ENCODE data around the gene LPP.

Gene LPP

GRCh38 chr3:188659449-188660090, 505.6 kb downstream of the LPP start:
- in situ Hi-C loops (cut with HindIII; ENCODE audit: low pct_ligation_motif_present, low pct_unique_long_range_greater_than_20kb, low sequenced_read_pairs): no loop called here

GRCh38 chr3:188660415-188660814, 506.5 kb downstream of the LPP start:
- no peak for DNase-seq
- in situ Hi-C loops (cut with HindIII; ENCODE audit: low pct_ligation_motif_present, low pct_unique_long_range_greater_than_20kb, low sequenced_read_pairs): no loop called here

More at GRCh38 chr3:188659449-188660090, 505.6 kb downstream of the LPP start:
- no peak for DNase-seq

- no peak for DNase-seq
- in situ Hi-C loops (cut with HindIII; ENCODE audit: low pct_ligation_motif_present, low pct_unique_long_range_greater_than_20kb, low sequenced_read_pairs): no loop called here
These were observed 507.8 kb downstream of the LPP start for GRCh38 chr3:188661806-188662205.

- no peak for DNase-seq
- in situ Hi-C loops (cut with HindIII; ENCODE audit: low pct_ligation_motif_present, low pct_unique_long_range_greater_than_20kb, low sequenced_read_pairs): no loop called here
These were observed 508.3 kb downstream of the LPP start for GRCh38 chr3:188662214-188662613.

GRCh38 chr3:188662795-188663194, 508.8 kb downstream of the LPP start:
- in situ Hi-C loops (cut with HindIII; ENCODE audit: low pct_ligation_motif_present, low pct_unique_long_range_greater_than_20kb, low sequenced_read_pairs): no loop called here
- no peak for DNase-seq

GRCh38 chr3:188663839-188664238, 509.9 kb downstream of the LPP start:
- no peak for DNase-seq
- in situ Hi-C loops (cut with HindIII; ENCODE audit: low pct_ligation_motif_present, low pct_unique_long_range_greater_than_20kb, low sequenced_read_pairs): no loop called here

GRCh38 chr3:188664795-188665194, 510.8 kb downstream of the LPP start:
- peak; percentile 33 for DNase-seq
- in situ Hi-C loops (cut with HindIII; ENCODE audit: low pct_ligation_motif_present, low pct_unique_long_range_greater_than_20kb, low sequenced_read_pairs): no loop called here

- in situ Hi-C loops (cut with HindIII; ENCODE audit: low pct_ligation_motif_present, low pct_unique_long_range_greater_than_20kb, low sequenced_read_pairs): no loop called here
- DNase-seq: no peak
These were observed 514.0 kb downstream of the LPP start for GRCh38 chr3:188667926-188668325.

GRCh38 chr3:188670446-188670845, 516.5 kb downstream of the LPP start:
- no peak for DNase-seq

GRCh38 chr3:188671971-188672370, 518.0 kb downstream of the LPP start:
- no peak for DNase-seq
- in situ Hi-C loops (cut with HindIII; ENCODE audit: low pct_ligation_motif_present, low pct_unique_long_range_greater_than_20kb, low sequenced_read_pairs): no loop called here

More at GRCh38 chr3:188670446-188670845, 516.5 kb downstream of the LPP start:
- in situ Hi-C loops (cut with HindIII; ENCODE audit: low pct_ligation_motif_present, low pct_unique_long_range_greater_than_20kb, low sequenced_read_pairs): no loop called here

- in situ Hi-C loops (cut with HindIII; ENCODE audit: low pct_ligation_motif_present, low pct_unique_long_range_greater_than_20kb, low sequenced_read_pairs): no loop called here
- no peak for DNase-seq
These were observed 518.9 kb downstream of the LPP start for GRCh38 chr3:188672840-188673239.

- in situ Hi-C loops (cut with HindIII; ENCODE audit: low pct_ligation_motif_present, low pct_unique_long_range_greater_than_20kb, low sequenced_read_pairs): no loop called here
- no peak for DNase-seq
These were observed 519.8 kb downstream of the LPP start for GRCh38 chr3:188673646-188674186.

- in situ Hi-C loops (cut with HindIII; ENCODE audit: low pct_ligation_motif_present, low pct_unique_long_range_greater_than_20kb, low sequenced_read_pairs): no loop called here
- DNase-seq: no peak
These were observed 520.6 kb downstream of the LPP start for GRCh38 chr3:188674595-188674994.

- DNase-seq: no peak
- in situ Hi-C loops (cut with HindIII; ENCODE audit: low pct_ligation_motif_present, low pct_unique_long_range_greater_than_20kb, low sequenced_read_pairs): no loop called here
These were observed 523.4 kb downstream of the LPP start for GRCh38 chr3:188677344-188677743.

GRCh38 chr3:188680189-188680588, 526.2 kb downstream of the LPP start:
- in situ Hi-C loops (cut with HindIII; ENCODE audit: low pct_ligation_motif_present, low pct_unique_long_range_greater_than_20kb, low sequenced_read_pairs): no loop called here
- no peak for DNase-seq

- in situ Hi-C loops (cut with HindIII; ENCODE audit: low pct_ligation_motif_present, low pct_unique_long_range_greater_than_20kb, low sequenced_read_pairs): no loop called here
- no peak for DNase-seq
These were observed 526.6 kb downstream of the LPP start for GRCh38 chr3:188680605-188681004.

GRCh38 chr3:188682316-188682715, 528.4 kb downstream of the LPP start:
- in situ Hi-C loops (cut with HindIII; ENCODE audit: low pct_ligation_motif_present, low pct_unique_long_range_greater_than_20kb, low sequenced_read_pairs): no loop called here
- no peak for DNase-seq

- in situ Hi-C loops (cut with HindIII; ENCODE audit: low pct_ligation_motif_present, low pct_unique_long_range_greater_than_20kb, low sequenced_read_pairs): no loop called here
- DNase-seq: peak; percentile 22
These were observed 529.1 kb downstream of the LPP start for GRCh38 chr3:188683032-188683521.

GRCh38 chr3:188684276-188684675, 530.3 kb downstream of the LPP start:
- no peak for DNase-seq
- in situ Hi-C loops (cut with HindIII; ENCODE audit: low pct_ligation_motif_present, low pct_unique_long_range_greater_than_20kb, low sequenced_read_pairs): no loop called here

- no peak for DNase-seq
- in situ Hi-C loops (cut with HindIII; ENCODE audit: low pct_ligation_motif_present, low pct_unique_long_range_greater_than_20kb, low sequenced_read_pairs): no loop called here
These were observed 531.8 kb downstream of the LPP start for GRCh38 chr3:188685789-188686188.

All from ACHN (cell line).